ENCODE results near the gene SENP1. TPM values are rescaled to one million over a fixed set of nuclear protein-coding genes. Genes with fewer than 3 reads are reported as not detected.

Gene SENP1
- polyA plus RNA-seq, 1 donor from 2014 or later: 14.0 TPM

DNA sequence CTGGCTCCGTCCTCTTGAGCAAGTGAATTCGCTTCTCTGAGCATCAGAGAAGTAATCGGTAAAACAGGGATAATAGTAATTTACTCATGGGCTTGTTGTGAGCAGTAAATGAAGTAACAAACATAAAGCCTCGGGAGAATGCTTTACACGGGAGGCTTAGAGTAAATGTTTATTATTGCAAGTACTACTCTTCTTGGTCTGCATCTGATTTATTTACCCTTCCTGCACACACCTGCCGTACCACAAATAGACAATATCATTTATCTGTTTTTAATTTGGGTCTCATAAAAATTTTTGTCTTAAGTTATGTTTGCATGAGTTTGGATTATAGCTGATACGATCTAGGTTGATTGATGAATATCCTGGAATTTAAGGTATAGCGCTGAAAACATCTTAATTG lies 93.8 kb downstream of the SENP1 start:
- no peaks in the 10 kb centered on the region for H3K9me2 ChIP-seq (ENCODE audit: insufficient read depth, low read length)
- no peaks in the 10 kb centered on the region for H3K36me3 ChIP-seq (ENCODE audit: insufficient read depth, low read length)
- no peaks in the 10 kb centered on the region for H3K27me3 ChIP-seq (ENCODE audit: insufficient read depth, low read depth, low read length)
- no peak overlapping the region for H2AFZ ChIP-seq (ENCODE audit: low read depth, low read length)
- no peaks in the 10 kb centered on the region for H3F3A ChIP-seq (ENCODE audit: insufficient read depth, low read length, poor library complexity, severe bottlenecking)
- H3K4me2 ChIP-seq (ENCODE audit: low read length): no peak overlapping the region
- H3K4me3 ChIP-seq (ENCODE audit: low read length): no peak overlapping the region
- TF ChIP-seq RAD21 (conservative IDR thresholded peaks at IDR 0.05) (no peak), EP300 (conservative IDR thresholded peaks at IDR 0.05; ENCODE audit: poor library complexity, severe bottlenecking) (no peak), SMC3 (conservative IDR thresholded peaks at IDR 0.05; ENCODE audit: poor library complexity) (no peak), EZH2 (IDR thresholded peaks at IDR 0.05; ENCODE audit: borderline replicate concordance, insufficient read depth, low read length, poor library complexity, severe bottlenecking) (no peak), MXI1 (conservative IDR thresholded peaks at IDR 0.05; ENCODE audit: poor library complexity, severe bottlenecking) (no peak), POLR2AphosphoS5 (IDR thresholded peaks at IDR 0.05) (no peak), TAF1 (IDR thresholded peaks at IDR 0.05; ENCODE audit: low read depth) (no peak)
- TF ChIP-seq, protein P1, sequence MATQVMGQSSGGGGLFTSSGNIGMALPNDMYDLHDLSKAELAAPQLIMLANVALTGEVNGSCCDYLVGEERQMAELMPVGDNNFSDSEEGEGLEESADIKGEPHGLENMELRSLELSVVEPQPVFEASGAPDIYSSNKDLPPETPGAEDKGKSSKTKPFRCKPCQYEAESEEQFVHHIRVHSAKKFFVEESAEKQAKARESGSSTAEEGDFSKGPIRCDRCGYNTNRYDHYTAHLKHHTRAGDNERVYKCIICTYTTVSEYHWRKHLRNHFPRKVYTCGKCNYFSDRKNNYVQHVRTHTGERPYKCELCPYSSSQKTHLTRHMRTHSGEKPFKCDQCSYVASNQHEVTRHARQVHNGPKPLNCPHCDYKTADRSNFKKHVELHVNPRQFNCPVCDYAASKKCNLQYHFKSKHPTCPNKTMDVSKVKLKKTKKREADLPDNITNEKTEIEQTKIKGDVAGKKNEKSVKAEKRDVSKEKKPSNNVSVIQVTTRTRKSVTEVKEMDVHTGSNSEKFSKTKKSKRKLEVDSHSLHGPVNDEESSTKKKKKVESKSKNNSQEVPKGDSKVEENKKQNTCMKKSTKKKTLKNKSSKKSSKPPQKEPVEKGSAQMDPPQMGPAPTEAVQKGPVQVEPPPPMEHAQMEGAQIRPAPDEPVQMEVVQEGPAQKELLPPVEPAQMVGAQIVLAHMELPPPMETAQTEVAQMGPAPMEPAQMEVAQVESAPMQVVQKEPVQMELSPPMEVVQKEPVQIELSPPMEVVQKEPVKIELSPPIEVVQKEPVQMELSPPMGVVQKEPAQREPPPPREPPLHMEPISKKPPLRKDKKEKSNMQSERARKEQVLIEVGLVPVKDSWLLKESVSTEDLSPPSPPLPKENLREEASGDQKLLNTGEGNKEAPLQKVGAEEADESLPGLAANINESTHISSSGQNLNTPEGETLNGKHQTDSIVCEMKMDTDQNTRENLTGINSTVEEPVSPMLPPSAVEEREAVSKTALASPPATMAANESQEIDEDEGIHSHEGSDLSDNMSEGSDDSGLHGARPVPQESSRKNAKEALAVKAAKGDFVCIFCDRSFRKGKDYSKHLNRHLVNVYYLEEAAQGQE (IDR thresholded peaks at IDR 0.05; ENCODE audit: borderline replicate concordance): no peak
- TF ChIP-seq, protein P2, sequence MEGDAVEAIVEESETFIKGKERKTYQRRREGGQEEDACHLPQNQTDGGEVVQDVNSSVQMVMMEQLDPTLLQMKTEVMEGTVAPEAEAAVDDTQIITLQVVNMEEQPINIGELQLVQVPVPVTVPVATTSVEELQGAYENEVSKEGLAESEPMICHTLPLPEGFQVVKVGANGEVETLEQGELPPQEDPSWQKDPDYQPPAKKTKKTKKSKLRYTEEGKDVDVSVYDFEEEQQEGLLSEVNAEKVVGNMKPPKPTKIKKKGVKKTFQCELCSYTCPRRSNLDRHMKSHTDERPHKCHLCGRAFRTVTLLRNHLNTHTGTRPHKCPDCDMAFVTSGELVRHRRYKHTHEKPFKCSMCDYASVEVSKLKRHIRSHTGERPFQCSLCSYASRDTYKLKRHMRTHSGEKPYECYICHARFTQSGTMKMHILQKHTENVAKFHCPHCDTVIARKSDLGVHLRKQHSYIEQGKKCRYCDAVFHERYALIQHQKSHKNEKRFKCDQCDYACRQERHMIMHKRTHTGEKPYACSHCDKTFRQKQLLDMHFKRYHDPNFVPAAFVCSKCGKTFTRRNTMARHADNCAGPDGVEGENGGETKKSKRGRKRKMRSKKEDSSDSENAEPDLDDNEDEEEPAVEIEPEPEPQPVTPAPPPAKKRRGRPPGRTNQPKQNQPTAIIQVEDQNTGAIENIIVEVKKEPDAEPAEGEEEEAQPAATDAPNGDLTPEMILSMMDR (IDR thresholded peaks at IDR 0.05; ENCODE audit: poor library complexity, severe bottlenecking): no peak
- no peak overlapping the region for H3K27ac ChIP-seq (ENCODE audit: low read length)
- H4K20me1 ChIP-seq (ENCODE audit: insufficient read depth): no peaks in the 10 kb centered on the region
- no peaks in the 10 kb centered on the region for H3K9me3 ChIP-seq (ENCODE audit: low read length)
- H3K9ac ChIP-seq (ENCODE audit: low read length): no peak overlapping the region
- H3K79me2 ChIP-seq (replicated peaks; ENCODE audit: insufficient read depth, low read length): no peaks in the 10 kb centered on the region

DNA sequence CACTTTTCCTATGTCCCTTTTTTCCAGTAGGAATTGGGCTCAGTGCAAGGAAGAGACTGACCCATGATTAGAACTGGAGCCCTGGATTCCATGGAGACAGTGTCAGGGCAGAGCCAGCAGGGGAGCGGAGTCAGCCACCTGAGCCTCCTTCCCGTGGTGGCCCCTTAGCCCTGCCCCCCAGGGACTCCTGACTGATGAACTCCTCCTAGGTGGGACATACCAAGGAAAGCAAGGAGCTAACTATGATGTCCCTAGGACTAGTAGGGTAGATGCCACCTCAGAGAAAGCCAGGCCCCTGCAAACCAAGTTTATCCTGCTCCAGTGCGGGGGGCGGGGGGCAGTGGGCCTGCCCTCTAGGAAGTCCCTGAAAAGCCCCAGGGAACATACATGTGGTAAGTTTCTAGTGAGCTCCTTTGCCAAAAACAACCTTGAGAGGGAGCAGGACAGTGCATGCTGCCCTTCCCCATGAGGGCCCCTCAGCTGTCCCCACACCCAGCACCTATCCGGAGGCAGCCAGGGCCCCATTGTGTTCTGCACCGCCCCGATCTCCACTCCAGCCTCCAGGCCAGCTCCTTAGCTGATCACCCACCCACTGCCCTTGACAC lies 95.4 kb downstream of the SENP1 start:
- Histone ChIP-seq H3K27me3 (ENCODE audit: insufficient read depth, low read depth, low read length) (peaks cover 3% of the 10 kb centered on the region), H3K79me2 (replicated peaks; ENCODE audit: insufficient read depth, low read length) (no peaks in the 10 kb centered on the region), H2AFZ (ENCODE audit: low read depth, low read length) (no peak overlapping the region), H3K9ac (ENCODE audit: low read length) (no peak overlapping the region), H3K4me2 (ENCODE audit: low read length) (no peak overlapping the region), H4K20me1 (ENCODE audit: insufficient read depth) (no peaks in the 10 kb centered on the region), H3K36me3 (ENCODE audit: insufficient read depth, low read length) (no peaks in the 10 kb centered on the region), H3K4me3 (ENCODE audit: low read length) (no peak overlapping the region), H3K27ac (ENCODE audit: low read length) (no peak overlapping the region), H3K9me2 (ENCODE audit: insufficient read depth, low read length) (no peaks in the 10 kb centered on the region), H3K9me3 (ENCODE audit: low read length) (no peaks in the 10 kb centered on the region), H3F3A (ENCODE audit: insufficient read depth, low read length, poor library complexity, severe bottlenecking) (no peaks in the 10 kb centered on the region)
- TF ChIP-seq SMC3 (conservative IDR thresholded peaks at IDR 0.05; ENCODE audit: poor library complexity) (no peak), MXI1 (conservative IDR thresholded peaks at IDR 0.05; ENCODE audit: poor library complexity, severe bottlenecking) (no peak), TAF1 (IDR thresholded peaks at IDR 0.05; ENCODE audit: low read depth) (no peak), EP300 (conservative IDR thresholded peaks at IDR 0.05; ENCODE audit: poor library complexity, severe bottlenecking) (no peak), RAD21 (conservative IDR thresholded peaks at IDR 0.05) (no peak), EZH2 (IDR thresholded peaks at IDR 0.05; ENCODE audit: borderline replicate concordance, insufficient read depth, low read length, poor library complexity, severe bottlenecking) (no peak), POLR2AphosphoS5 (IDR thresholded peaks at IDR 0.05) (no peak)
- TF ChIP-seq, protein P2 (IDR thresholded peaks at IDR 0.05; ENCODE audit: poor library complexity, severe bottlenecking): no peak
- TF ChIP-seq, protein P1 (IDR thresholded peaks at IDR 0.05; ENCODE audit: borderline replicate concordance): no peak
